ENCODE results near the gene AUP1.
A peak's percentile ranks its signal among the peaks of the same experiment; 100 is the strongest.
"Not testable (repeated sequence)": the region's sequence is repeated elsewhere in the genome, so short reads cannot be mapped to it uniquely, and the experiment has no call there.

AUP1 gene

GRCh38 chr2:74567881-74568280, 38.4 kb upstream of the AUP1 start:
- peak overlapping the region; percentile 77 for H3K27ac ChIP-seq
- no peaks in the 10 kb centered on the region for H3K27me3 ChIP-seq (replicated peaks)
- DNase-seq: peak; percentile 58
- in situ Hi-C loops (cut with HindIII; ENCODE audit: low pct_ligation_motif_present, low sequenced_read_pairs): no loop called here
- no peaks in the 10 kb centered on the region for H3K36me3 ChIP-seq (replicated peaks)
- TF ChIP-seq CTCF (IDR thresholded peaks at IDR 0.05; ENCODE audit: low read depth, low read length, missing control alignments): no peak
- H3K4me3 ChIP-seq (ENCODE audit: low read depth, low read length): no peak overlapping the region

GRCh38 chr2:74566754-74567085, 37.2 kb upstream of the AUP1 start:
- peak; percentile 70 for DNase-seq
- no peak overlapping the region for H3K4me3 ChIP-seq (ENCODE audit: low read depth, low read length)
- in situ Hi-C loops (cut with HindIII; ENCODE audit: low pct_ligation_motif_present, low sequenced_read_pairs): no loop called here
- TF ChIP-seq CTCF (IDR thresholded peaks at IDR 0.05; ENCODE audit: low read depth, low read length, missing control alignments): no peak
- peak overlapping the region; percentile 77 for H3K27ac ChIP-seq
- no peaks in the 10 kb centered on the region for H3K36me3 ChIP-seq (replicated peaks)
- H3K27me3 ChIP-seq (replicated peaks): no peaks in the 10 kb centered on the region

GRCh38 chr2:74566076-74566753, 36.7 kb upstream of the AUP1 start:
- no peak for TF ChIP-seq CTCF (IDR thresholded peaks at IDR 0.05; ENCODE audit: low read depth, low read length, missing control alignments)
- Histone ChIP-seq H3K27me3 (replicated peaks) (no peaks in the 10 kb centered on the region), H3K4me3 (ENCODE audit: low read depth, low read length) (no peak overlapping the region), H3K27ac (peak overlapping the region; percentile 77), H3K36me3 (replicated peaks) (no peaks in the 10 kb centered on the region)
- in situ Hi-C loops (cut with HindIII; ENCODE audit: low pct_ligation_motif_present, low sequenced_read_pairs): no loop called here
- DNase-seq: no peak

GRCh38 chr2:74564222-74564621, 34.7 kb upstream of the AUP1 start:
- TF ChIP-seq CTCF (IDR thresholded peaks at IDR 0.05; ENCODE audit: low read depth, low read length, missing control alignments): no peak
- Histone ChIP-seq H3K36me3 (replicated peaks) (no peaks in the 10 kb centered on the region), H3K27me3 (replicated peaks) (no peaks in the 10 kb centered on the region), H3K27ac (no peak overlapping the region), H3K4me3 (ENCODE audit: low read depth, low read length) (no peak overlapping the region)
- in situ Hi-C loops (cut with HindIII; ENCODE audit: low pct_ligation_motif_present, low sequenced_read_pairs): no loop called here
- no peak for DNase-seq

- Histone ChIP-seq H3K27ac (no peak overlapping the region), H3K36me3 (replicated peaks) (no peaks in the 10 kb centered on the region), H3K27me3 (replicated peaks) (no peaks in the 10 kb centered on the region), H3K4me3 (ENCODE audit: low read depth, low read length) (no peak overlapping the region)
- DNase-seq: no peak
- in situ Hi-C loops (cut with HindIII; ENCODE audit: low pct_ligation_motif_present, low sequenced_read_pairs): no loop called here
- TF ChIP-seq CTCF (IDR thresholded peaks at IDR 0.05; ENCODE audit: low read depth, low read length, missing control alignments): no peak
Observed at GRCh38 chr2:74562126-74562775, 32.7 kb upstream of the AUP1 start.

GRCh38 chr2:74561022-74561421, 31.5 kb upstream of the AUP1 start:
- H3K36me3 ChIP-seq (replicated peaks); H3K27me3 ChIP-seq (replicated peaks); DNase-seq; H3K4me3 ChIP-seq (ENCODE audit: low read depth, low read length); H3K27ac ChIP-seq; in situ Hi-C loops (cut with HindIII; ENCODE audit: low pct_ligation_motif_present, low sequenced_read_pairs): not testable (repeated sequence)
